HepG2 (cell line): ENCODE results near the gene TUBA4B. TPM values are rescaled to one million over a fixed set of nuclear protein-coding genes. Genes with fewer than 3 reads are reported as not detected.

ENCODE experiments used
- DDIT3 ChIP-seq: sonication (generic); formaldehyde crosslinking; IDR thresholded peaks from 2 replicates; pipeline ENCODE4 v1.4.0; 2020; ENCODE audit warnings: mild to moderate bottlenecking, missing genetic modification reagents
- DZIP1 ChIP-seq: sonication (generic); formaldehyde crosslinking; IDR thresholded peaks from 2 replicates; pipeline ENCODE4 v1.5.0; 2020; ENCODE audit warnings: mild to moderate bottlenecking, missing genetic modification reagents
- ETV6 ChIP-seq: sonication (generic); formaldehyde crosslinking; conservative IDR thresholded peaks from 2 replicates; pipeline ENCODE4 v1.4.0; 2020; ENCODE audit warnings: missing genetic modification reagents
- GPN1 ChIP-seq: sonication (generic); formaldehyde crosslinking; IDR thresholded peaks from 2 replicates; pipeline ENCODE4 v1.5.1; 2020; ENCODE audit warnings: missing genetic modification reagents, borderline replicate concordance
- HNRNPH1 ChIP-seq: fragments of 200-400 bp; formaldehyde crosslinking; optimal IDR thresholded peaks from 2 replicates; pipeline ENCODE3; 2017; ENCODE audit warnings: mild to moderate bottlenecking, low read depth, low read length
- KAT2B ChIP-seq: fragments of 150-350 bp; IDR thresholded peaks from 2 replicates; pipeline ENCODE4 v1.6.1; 2014; ENCODE audit warnings: low read depth, low read length, borderline replicate concordance
- KLF13 ChIP-seq: sonication (generic); formaldehyde crosslinking; IDR thresholded peaks from 2 replicates; pipeline ENCODE4 v1.4.0; 2020; ENCODE audit warnings: mild to moderate bottlenecking, missing genetic modification reagents
- MBNL3 ChIP-seq: fragments of 250-450 bp; sonication (Bioruptor Pico); conservative IDR thresholded peaks from 2 replicates; pipeline ENCODE4 v1.8.0; 2022; ENCODE audit warnings: mild to moderate bottlenecking, inconsistent platforms
- MXD4 ChIP-seq: IDR thresholded peaks from 2 replicates; pipeline ENCODE4 v1.6.1; 2016; ENCODE audit warnings: mild to moderate bottlenecking, missing biosample characterization, missing genetic modification reagents
- NCOR1 ChIP-seq: fragments of 200-600 bp; sonication (generic); IDR thresholded peaks from 2 replicates; pipeline ENCODE4 v1.7.0; 2017; ENCODE audit warnings: antibody characterized with exemption, low read length, borderline replicate concordance
- PAWR ChIP-seq: sonication (generic); formaldehyde crosslinking; IDR thresholded peaks from 2 replicates; pipeline ENCODE4 v1.4.0; 2020; ENCODE audit warnings: missing genetic modification reagents, mild to moderate bottlenecking, borderline replicate concordance
- PHF8 ChIP-seq: sonication (generic); formaldehyde crosslinking; IDR thresholded peaks from 2 replicates; pipeline ENCODE4 v1.5.0; 2020; ENCODE audit warnings: missing genetic modification reagents
- THAP9 ChIP-seq: sonication (generic); formaldehyde crosslinking; IDR thresholded peaks from 2 replicates; pipeline ENCODE4; 2020; ENCODE audit warnings: missing genetic modification reagents, mild to moderate bottlenecking, borderline replicate concordance
- ZFX ChIP-seq: sonication (generic); formaldehyde crosslinking; IDR thresholded peaks from 2 replicates; pipeline ENCODE4 v1.4.0; 2020; ENCODE audit warnings: mild to moderate bottlenecking, low read depth, missing genetic modification reagents, moderate library complexity
- ZMYM2 ChIP-seq: sonication (generic); formaldehyde crosslinking; IDR thresholded peaks from 2 replicates; pipeline ENCODE4 v1.8.0; 2022; ENCODE audit warnings: mild to moderate bottlenecking, missing genetic modification reagents
- ZNF687 ChIP-seq: sonication (generic); formaldehyde crosslinking; IDR thresholded peaks from 2 replicates; pipeline ENCODE4 v1.5.1; 2020; ENCODE audit warnings: mild to moderate bottlenecking, missing genetic modification reagents, moderate library complexity
- ZNF773 ChIP-seq: sonication (generic); formaldehyde crosslinking; IDR thresholded peaks from 2 replicates; pipeline ENCODE4 v1.4.0; 2020; ENCODE audit warnings: missing genetic modification reagents, borderline replicate concordance
- polyA plus RNA-seq, 8 experiments: library from polyadenylated mRNA; depleted of rRNA in 3 of 8; stranded (reverse) in 7 of 8; unstranded in 1 of 8; fragments of >200 nt; fragmentation: Illumina TruSeq in 4 of 8; extraction: Trizol in 4 of 8; gene quantifications; 2 replicates each; pipeline versions ENCODE4 v1.2.1 to v1.2.3, GENCODE V29; 2011 to 2016; ENCODE audit warnings: low read depth in 4 of 8, missing spikeins in 1 of 8, mixed read lengths in 1 of 8; ENCODE audit not compliant: insufficient read depth in 1 of 8
- total RNA-seq, 5 experiments: library from RNA; depleted of rRNA; stranded (reverse); fragments of >200 nt; fragmentation: Illumina TruSeq; extraction: Trizol; gene quantifications; 2 replicates each; pipeline ENCODE4 v1.2.3, GENCODE V29; 2016; ENCODE audit warnings: low read depth in 1 of 5

Gene TUBA4B
- total and polyA plus RNA-seq, 2 of the 13 experiments (the other 11 are each of a cell fraction or from before 2014, with no cell fraction given): 0.18 to 0.22 TPM

- TF ChIP-seq DZIP1 (CRISPR knock-in tag) (0 out of 2 replicates have a peak, but pooled peaks have one; percentile 71), PHF8 (CRISPR knock-in tag) (peak; percentile 100), MXD4 (CRISPR knock-in tag) (peak; percentile 59; the same call in 1 of the 2 replicates), ETV6 (CRISPR knock-in tag) (peak; percentile 82; the same call in 1 of the 2 replicates), ZFX (peak; percentile 100), MBNL3 (CRISPR knock-in tag) (no peak), NCOR1 (no peak; the same call in 1 of the 2 replicates), GPN1 (CRISPR knock-in tag) (no peak), KAT2B (no peak), HNRNPH1 (no peak), ZNF687 (peak; percentile 98), ZMYM2 (CRISPR knock-in tag) (no peak; the same call in 1 of the 2 replicates), THAP9 (CRISPR knock-in tag) (peak; percentile 93; the same call in 1 of the 2 replicates), ZNF773 (CRISPR knock-in tag) (peak; percentile 85; the same call in 1 of the 2 replicates), DDIT3 (no peak), PAWR (CRISPR knock-in tag) (peak; percentile 82; the same call in 1 of the 2 replicates), KLF13 (no peak)
Observed at GRCh38 chr2:219245148-219245898, 7.7 kb upstream of the TUBA4B start, which contains the start of the genes GLB1L and STK16 (continued).
